Stimulated activated naive CD8-positive, alpha-beta T cell treated with anti-CD3 and anti-CD28 coated beads, Interleukin-15, Interleukin-2, amounts not matched to agents 100 ng/mL and 50 ng/mL, for 24 hours (primary cell): ENCODE measurements around the gene C1orf122.
"Not testable (repeated sequence)": the region's sequence is repeated elsewhere in the genome, so short reads cannot be mapped to it uniquely, and the experiment has no call there.

Source experiments
- H3K27ac Mint-ChIP-seq: one replicate; pipeline ENCODE4 v1.8.0; 2021; ENCODE audit warnings: mild to moderate bottlenecking, mixed read lengths
- H3K27me3 Mint-ChIP-seq: one replicate; pipeline ENCODE4 v1.8.0; 2021; ENCODE audit warnings: mixed read lengths
- H3K36me3 Mint-ChIP-seq: one replicate; pipeline ENCODE4 v1.8.0; 2021; ENCODE audit warnings: low read depth, mixed read lengths
- H3K4me1 Mint-ChIP-seq: one replicate; pipeline ENCODE4 v1.8.0; 2021; ENCODE audit warnings: low read depth, mixed read lengths
- H3K4me3 Mint-ChIP-seq: one replicate; pipeline ENCODE4 v1.8.0; 2021; ENCODE audit warnings: mild to moderate bottlenecking, mixed read lengths
- H3K9me3 Mint-ChIP-seq: one replicate; pipeline ENCODE4 v1.8.0; 2021; ENCODE audit warnings: mixed read lengths

The C1orf122 gene

DNA sequence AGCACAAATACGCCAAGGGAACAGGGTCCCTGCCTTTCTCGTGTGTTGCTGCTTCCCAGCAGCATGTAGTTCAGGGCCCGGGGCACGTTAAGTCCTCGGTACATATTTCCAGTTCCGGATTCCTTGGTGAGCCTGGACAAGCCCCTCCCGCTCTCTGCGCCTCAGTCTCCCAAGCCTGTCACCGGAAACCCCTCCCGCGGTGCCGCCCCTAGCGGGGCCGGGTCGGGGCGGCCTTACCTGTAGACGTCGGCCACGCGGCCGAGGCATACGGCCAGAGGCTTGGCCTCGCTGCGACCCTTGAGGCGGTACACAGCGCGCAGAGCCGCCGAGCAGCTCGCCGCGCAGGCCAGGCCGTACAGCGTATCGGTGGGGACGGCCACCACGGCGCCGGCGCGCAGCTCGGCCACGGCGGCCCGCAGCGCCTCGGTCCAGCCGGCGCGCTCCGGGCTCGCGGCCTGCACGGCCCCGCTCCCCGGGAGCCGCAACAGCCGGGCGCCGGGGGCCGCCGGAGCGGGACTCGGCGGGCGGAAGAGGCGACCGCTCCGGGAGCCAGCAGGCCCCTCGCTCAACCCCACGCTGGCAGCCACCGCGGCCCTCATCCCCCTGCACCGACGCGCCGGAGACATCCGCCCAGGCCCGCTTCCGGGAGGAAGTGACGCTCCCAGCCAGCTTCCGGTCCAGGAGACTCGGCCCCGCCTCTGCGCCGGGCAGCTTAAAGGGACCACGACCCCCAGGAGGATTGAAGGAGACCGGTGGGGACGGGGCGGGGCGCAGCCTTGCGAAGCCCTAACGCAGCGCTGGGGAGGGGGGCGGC, at the start of gene C1orf122, which contains the start of gene YRDC:
Gene C1orf122, plus strand, starts transcription at position 236 of the 814 bp plus-strand sequence. CDS start 615 bp downstream, outside the sequence.
Gene YRDC, minus strand, starts transcription at position 654 of the 814 bp plus-strand sequence. Its CDS starts 28 bp downstream, at position 626.
- peaks cover 44% of the 10 kb centered on the region for H3K4me1 Mint-ChIP-seq
- H3K9me3 Mint-ChIP-seq = no peaks in the 10 kb centered on the region
- peak within 1 kb of the TSS; percentile 94 for H3K27ac Mint-ChIP-seq
- H3K27me3 Mint-ChIP-seq = no peaks in the 10 kb centered on the region
- H3K4me3 Mint-ChIP-seq = peak within 1 kb of the TSS; percentile 89
- H3K36me3 Mint-ChIP-seq = peaks cover 48% of the 10 kb centered on the region

DNA sequence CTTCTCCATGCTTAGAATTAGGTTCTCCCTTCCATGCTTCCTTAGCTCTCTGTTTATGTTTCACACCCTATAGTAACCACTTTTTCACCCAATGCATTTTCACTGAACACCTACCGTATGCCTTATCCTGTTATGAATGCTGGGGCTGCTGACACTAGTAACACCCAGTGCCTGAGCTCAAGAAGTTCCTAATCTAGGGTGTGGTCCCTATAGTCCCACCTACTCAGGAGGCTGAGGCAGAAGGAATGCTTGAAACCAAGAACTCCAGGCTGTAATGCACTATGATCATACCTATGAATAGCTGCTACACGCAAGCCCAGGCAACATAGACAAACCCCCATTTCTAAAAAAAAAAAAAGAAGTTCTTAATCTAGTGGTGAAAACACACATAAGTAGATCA, 48.1 kb upstream of the C1orf122 start:
- no peak overlapping the region for H3K4me3 Mint-ChIP-seq
- peaks cover 11% of the 10 kb centered on the region for H3K4me1 Mint-ChIP-seq
- H3K27me3 Mint-ChIP-seq = peaks cover 37% of the 10 kb centered on the region
- H3K27ac Mint-ChIP-seq = no peak overlapping the region
- H3K9me3 Mint-ChIP-seq = no peaks in the 10 kb centered on the region
- H3K36me3 Mint-ChIP-seq = no peaks in the 10 kb centered on the region

DNA sequence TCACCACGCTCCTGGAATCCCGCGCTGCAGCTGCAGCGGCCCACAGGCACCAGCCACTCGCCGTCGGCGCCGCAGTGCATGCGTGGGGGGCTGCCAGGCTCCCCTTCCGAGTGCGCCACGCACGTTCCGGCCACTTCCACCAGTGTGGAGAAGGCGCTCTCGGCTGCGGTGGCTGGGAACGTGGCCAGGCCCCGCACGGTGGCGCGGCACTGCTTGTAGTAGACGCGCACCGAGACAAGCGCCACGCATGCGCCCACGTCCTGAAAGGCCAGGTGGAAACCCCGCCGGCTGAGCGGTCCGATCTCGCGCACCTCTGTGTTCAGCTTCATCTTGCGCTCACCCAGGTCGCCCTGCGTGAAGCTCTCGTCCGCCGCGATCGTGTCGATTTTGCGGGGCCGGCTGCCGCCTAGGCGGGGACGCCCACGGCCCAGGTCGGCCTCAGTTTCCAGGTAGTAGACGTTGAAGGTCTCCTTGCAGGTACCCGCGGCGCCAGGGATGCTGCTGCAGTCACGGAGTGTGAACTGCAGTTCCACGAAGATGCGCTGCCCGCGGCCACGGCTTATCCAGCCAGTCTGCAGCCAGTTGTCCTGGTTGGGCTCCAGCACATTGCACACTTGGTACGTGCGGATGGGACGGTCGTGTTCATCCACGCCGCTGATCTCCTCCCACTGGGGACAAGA, 46.0 kb upstream of the C1orf122 start:
- Mint-ChIP-seq H3K4me3 (no peak overlapping the region), H3K36me3 (no peaks in the 10 kb centered on the region), H3K9me3 (no peaks in the 10 kb centered on the region), H3K27me3 (peaks cover 47% of the 10 kb centered on the region), H3K27ac (no peak overlapping the region), H3K4me1 (peaks cover 8% of the 10 kb centered on the region)

- Mint-ChIP-seq H3K27me3 (peaks cover 57% of the 10 kb centered on the region), H3K9me3 (no peaks in the 10 kb centered on the region), H3K4me3 (no peak overlapping the region), H3K36me3 (no peaks in the 10 kb centered on the region), H3K4me1 (peaks cover 8% of the 10 kb centered on the region), H3K27ac (no peak overlapping the region)
These were observed 45.1 kb upstream of the C1orf122 start for GRCh38 chr1:37762516-37762915.

GRCh38 chr1:37763791-37764413, 43.7 kb upstream of the C1orf122 start:
- Mint-ChIP-seq H3K36me3 (no peaks in the 10 kb centered on the region), H3K27ac (no peak overlapping the region), H3K27me3 (peaks cover 68% of the 10 kb centered on the region), H3K9me3 (no peaks in the 10 kb centered on the region), H3K4me3 (no peak overlapping the region), H3K4me1 (peaks cover 8% of the 10 kb centered on the region)

- no peak overlapping the region for H3K4me3 Mint-ChIP-seq
- H3K9me3 Mint-ChIP-seq = no peaks in the 10 kb centered on the region
- H3K27ac Mint-ChIP-seq = no peak overlapping the region
- H3K27me3 Mint-ChIP-seq = peaks cover 74% of the 10 kb centered on the region
- peaks cover 8% of the 10 kb centered on the region for H3K4me1 Mint-ChIP-seq
- H3K36me3 Mint-ChIP-seq = no peaks in the 10 kb centered on the region
These were observed 43.2 kb upstream of the C1orf122 start for GRCh38 chr1:37764414-37764825.

DNA sequence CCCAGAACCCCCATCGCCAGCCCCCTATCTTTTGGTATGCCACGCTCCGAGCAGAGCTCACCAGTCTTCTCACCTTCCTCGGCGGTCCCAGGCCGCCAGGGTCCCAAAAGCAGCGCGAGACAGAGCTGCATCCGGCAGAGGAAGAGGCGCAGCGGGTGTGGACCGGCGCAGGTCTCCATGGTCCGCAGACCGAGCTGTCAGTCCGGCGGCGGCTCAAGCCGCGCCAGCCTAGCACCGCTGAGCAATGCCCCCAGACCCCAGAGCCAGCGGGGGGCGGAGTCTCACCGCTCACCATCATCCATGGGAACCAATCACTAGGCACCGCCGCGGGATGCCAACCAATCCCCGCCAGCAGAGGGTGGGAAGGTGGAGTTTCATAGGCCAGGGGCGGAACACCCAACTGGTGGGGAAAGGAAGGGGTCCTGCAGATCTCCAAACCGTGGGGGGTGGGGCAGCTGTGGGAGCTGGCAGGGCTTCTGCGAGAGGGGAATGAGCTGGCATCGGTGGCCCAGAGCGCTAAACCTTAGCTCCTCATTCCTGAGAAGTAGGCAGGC, 42.6 kb upstream of the C1orf122 start, which contains the start of gene EPHA10:
Gene EPHA10, minus strand, starts transcription at position 233 of the 554 bp plus-strand sequence. Its CDS starts 54 bp downstream, at position 179.
- Mint-ChIP-seq H3K4me3 (peak within 1 kb of the TSS; percentile 48), H3K4me1 (peaks cover 8% of the 10 kb centered on the region), H3K27me3 (peaks cover 76% of the 10 kb centered on the region), H3K9me3 (no peaks in the 10 kb centered on the region), H3K36me3 (no peaks in the 10 kb centered on the region), H3K27ac (no peak within 1 kb of the TSS)

DNA sequence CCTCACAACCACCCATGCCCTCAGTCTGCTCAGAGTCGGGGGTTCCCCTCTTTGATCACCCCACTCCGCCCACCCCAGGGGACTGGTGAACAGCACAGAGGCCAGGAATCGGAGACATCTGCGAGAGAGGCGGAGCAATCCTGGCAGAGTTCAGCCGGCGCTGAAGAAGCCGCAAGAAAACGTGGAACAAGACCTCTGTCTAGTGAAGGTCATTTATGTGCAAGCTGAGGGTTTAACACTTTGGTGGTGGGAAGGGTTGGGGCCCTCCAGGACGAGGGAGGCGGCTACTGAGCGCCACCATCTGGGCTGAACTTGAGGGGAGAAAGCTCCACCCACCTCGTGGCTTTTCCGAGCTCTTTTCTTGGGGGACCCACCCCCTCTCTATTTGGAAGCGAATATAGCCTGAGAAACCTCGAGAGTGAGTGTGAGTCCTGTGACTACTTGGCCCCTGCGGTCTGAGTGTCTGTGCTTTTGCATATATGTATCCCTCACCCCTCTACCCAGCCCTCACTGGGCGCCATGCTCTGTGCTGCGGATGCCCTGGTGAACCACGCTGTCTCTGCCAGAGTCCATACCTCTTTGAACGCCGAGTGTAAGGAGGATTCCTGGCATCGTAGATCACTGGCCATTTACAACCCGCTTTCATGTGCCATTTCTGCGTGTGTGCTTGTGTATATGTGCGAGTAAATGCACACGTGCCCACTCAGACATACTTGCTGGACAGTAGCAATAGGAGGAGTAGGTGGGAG, 41.5 kb upstream of the C1orf122 start:
- Mint-ChIP-seq H3K36me3 (no peaks in the 10 kb centered on the region), H3K27me3 (peaks cover 86% of the 10 kb centered on the region), H3K4me1 (peaks cover 8% of the 10 kb centered on the region), H3K27ac (no peak overlapping the region), H3K9me3 (no peaks in the 10 kb centered on the region), H3K4me3 (peak overlapping the region; percentile 48)

DNA sequence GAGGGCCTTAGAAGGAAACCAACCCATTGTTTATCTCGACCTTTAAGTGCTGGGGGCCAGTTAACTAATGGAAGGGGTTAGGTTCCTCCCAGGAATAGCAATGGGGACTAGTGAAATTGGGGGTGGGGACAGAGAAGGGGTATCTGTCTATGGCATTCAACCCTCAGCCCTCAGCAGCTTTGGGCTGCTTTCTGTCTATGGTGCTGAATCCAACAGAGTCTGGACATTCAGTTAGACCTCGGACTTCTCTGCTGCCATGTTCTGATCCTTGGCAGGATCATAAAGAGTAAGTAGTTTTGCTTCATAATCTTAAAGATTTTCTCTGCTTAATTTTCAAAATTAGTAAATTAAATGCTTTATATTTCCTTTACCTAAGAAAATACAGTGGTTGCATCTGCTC, 40.1 kb upstream of the C1orf122 start:
- Mint-ChIP-seq H3K4me3 (no peak overlapping the region), H3K27me3 (peaks cover 80% of the 10 kb centered on the region), H3K4me1 (peaks cover 8% of the 10 kb centered on the region), H3K27ac (no peak overlapping the region), H3K9me3 (no peaks in the 10 kb centered on the region), H3K36me3 (no peaks in the 10 kb centered on the region)

GRCh38 chr1:37771440-37771839, 36.1 kb upstream of the C1orf122 start:
- H3K4me1 Mint-ChIP-seq, H3K4me3 Mint-ChIP-seq, H3K27ac Mint-ChIP-seq, H3K9me3 Mint-ChIP-seq, H3K36me3 Mint-ChIP-seq: not testable (repeated sequence)
- peaks cover 46% of the 10 kb centered on the region for H3K27me3 Mint-ChIP-seq

GRCh38 chr1:37776946-37777516, 30.6 kb upstream of the C1orf122 start:
- H3K4me3 Mint-ChIP-seq = no peak overlapping the region

DNA sequence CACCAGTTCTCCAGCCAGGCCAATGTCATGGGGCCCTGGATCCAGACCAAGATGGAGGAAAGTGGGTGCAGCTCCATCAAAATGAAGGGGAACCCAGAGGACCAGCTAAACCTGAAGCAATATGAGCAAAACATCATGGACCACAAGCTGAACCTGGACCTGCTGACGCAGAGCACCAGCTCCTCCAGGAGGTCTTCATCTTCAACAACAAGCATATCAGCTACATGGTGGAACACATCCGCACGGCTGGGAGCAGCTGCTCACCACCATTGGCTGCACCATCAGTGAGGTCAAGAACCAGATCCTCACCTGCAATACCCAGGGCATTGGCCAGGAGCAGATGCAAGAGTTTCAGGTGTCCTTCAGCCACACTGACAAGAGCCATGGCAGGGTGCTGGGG, 28.9 kb upstream of the C1orf122 start:
- Mint-ChIP-seq H3K4me1 (peaks cover 11% of the 10 kb centered on the region), H3K4me3 (no peak overlapping the region), H3K27me3 (peaks cover 11% of the 10 kb centered on the region), H3K27ac (no peak overlapping the region), H3K9me3 (no peaks in the 10 kb centered on the region), H3K36me3 (no peaks in the 10 kb centered on the region)

More at GRCh38 chr1:37776946-37777516, 30.6 kb upstream of the C1orf122 start:
- H3K9me3 Mint-ChIP-seq = no peaks in the 10 kb centered on the region
- H3K4me1 Mint-ChIP-seq = peaks cover 11% of the 10 kb centered on the region
- H3K27ac Mint-ChIP-seq = peak overlapping the region; percentile 58
- peaks cover 15% of the 10 kb centered on the region for H3K27me3 Mint-ChIP-seq
- no peaks in the 10 kb centered on the region for H3K36me3 Mint-ChIP-seq

DNA sequence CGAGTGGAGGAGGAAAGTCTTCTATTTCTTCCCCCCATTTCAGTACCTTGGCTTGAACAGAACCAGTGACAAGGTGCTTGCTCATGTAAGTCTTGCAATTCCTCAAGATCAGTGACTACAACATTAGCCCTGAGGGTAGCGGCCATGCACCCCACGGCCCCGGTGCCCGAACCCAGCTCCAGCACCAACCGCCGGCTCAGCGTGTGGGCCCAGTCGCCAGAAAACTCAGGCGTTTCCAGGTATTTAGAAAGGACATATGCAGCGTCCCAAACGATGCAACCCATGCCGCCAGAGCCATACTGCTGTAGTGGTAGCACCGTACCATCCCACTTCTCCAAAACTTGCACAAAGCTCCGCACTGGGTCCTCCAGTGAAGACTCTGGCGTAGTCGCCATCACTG, 25.1 kb upstream of the C1orf122 start:
- Mint-ChIP-seq H3K27me3 (peaks cover 25% of the 10 kb centered on the region), H3K9me3 (no peaks in the 10 kb centered on the region), H3K36me3 (no peaks in the 10 kb centered on the region)

More for the DNA sequence above, 25.1 kb upstream of the C1orf122 start:
- H3K4me3 Mint-ChIP-seq = no peak overlapping the region
- peaks cover 2% of the 10 kb centered on the region for H3K4me1 Mint-ChIP-seq
- H3K27ac Mint-ChIP-seq = no peak overlapping the region
